RWPE2 (cell line): ENCODE results near the gene NHS.

Experiments
- ATAC-seq: fragments of 200-7000 bp; cut with Tn5 transposase; 3 replicates; pipeline ENCODE4 v1.9.1; 2021; ENCODE audit warnings: low read depth
- DNase-seq: peaks from one replicate; pipeline ENCODE4 v3.0.0-alpha.2; 2020; ENCODE audit warnings: low spot score
- H3K27ac ChIP-seq: fragments of 450-650 bp; 2 replicates; pipeline ENCODE4 v1.5.1; 2017; ENCODE audit warnings: mild to moderate bottlenecking; ENCODE audit not compliant: poor library complexity, severe bottlenecking
- H3K27me3 ChIP-seq: fragments of 250-450 bp; sonication (Bioruptor Pico); 2 replicates; pipeline ENCODE4 v1.5.1; 2021; ENCODE audit warnings: mild to moderate bottlenecking, moderate library complexity; ENCODE audit not compliant: insufficient read depth, poor library complexity, severe bottlenecking
- H3K36me3 ChIP-seq: fragments of 250-450 bp; sonication (Bioruptor Pico); 2 replicates; pipeline ENCODE4 v1.5.1; 2020; ENCODE audit warnings: low read depth, mild to moderate bottlenecking, moderate library complexity
- H3K4me1 ChIP-seq: fragments of 250-450 bp; sonication (Bioruptor Pico); 2 replicates; pipeline ENCODE4 v1.5.1; 2021; ENCODE audit warnings: mild to moderate bottlenecking, moderate library complexity; ENCODE audit not compliant: insufficient read depth, poor library complexity, severe bottlenecking
- H3K4me3 ChIP-seq: fragments of 250-450 bp; sonication (Bioruptor Pico); 2 replicates; pipeline ENCODE4 v1.5.1; 2021; ENCODE audit warnings: mild to moderate bottlenecking, moderate library complexity; ENCODE audit not compliant: severe bottlenecking
- H3K9me3 ChIP-seq: fragments of 250-450 bp; sonication (Bioruptor Pico); 2 replicates; pipeline ENCODE4 v1.5.1; 2021; ENCODE audit warnings: mild to moderate bottlenecking, moderate library complexity; ENCODE audit not compliant: severe bottlenecking
- TF ChIP-seq, protein P1 (sequence below): fragments of 450-650 bp; IDR thresholded peaks from one replicate; pipeline ENCODE4 v1.5.1; 2017; ENCODE audit warnings: mild to moderate bottlenecking, moderate library complexity; ENCODE audit not compliant: poor library complexity, severe bottlenecking

The NHS gene

DNA sequence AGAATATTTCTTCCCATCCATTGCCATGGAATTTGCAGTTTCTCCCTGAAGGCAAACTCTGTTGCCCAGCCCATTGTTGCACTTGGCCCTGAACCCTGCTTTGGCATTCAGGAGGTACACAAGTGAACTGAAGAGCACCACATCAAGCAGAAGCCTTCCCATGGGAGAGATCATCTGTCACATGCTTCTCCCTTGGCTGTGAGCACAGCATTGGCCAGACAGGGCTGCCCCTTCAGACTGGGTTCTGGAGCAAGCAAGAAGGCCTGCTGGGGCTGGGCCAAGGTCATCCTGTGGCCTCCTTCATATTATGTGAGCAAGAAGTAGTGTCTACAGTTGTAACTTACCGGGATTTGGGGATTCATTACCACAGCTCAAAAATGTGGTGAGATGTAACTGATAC, 385.0 kb downstream of the NHS start:
- Histone ChIP-seq H3K27me3 (no peaks in the 10 kb centered on the region), H3K27ac (no peak overlapping the region), H3K9me3 (no peaks in the 10 kb centered on the region), H3K4me3 (no peak overlapping the region), H3K36me3 (no peaks in the 10 kb centered on the region), H3K4me1 (no peaks in the 10 kb centered on the region)
- ATAC-seq (no peak), DNase-seq (no peak)
- TF ChIP-seq, protein P1, sequence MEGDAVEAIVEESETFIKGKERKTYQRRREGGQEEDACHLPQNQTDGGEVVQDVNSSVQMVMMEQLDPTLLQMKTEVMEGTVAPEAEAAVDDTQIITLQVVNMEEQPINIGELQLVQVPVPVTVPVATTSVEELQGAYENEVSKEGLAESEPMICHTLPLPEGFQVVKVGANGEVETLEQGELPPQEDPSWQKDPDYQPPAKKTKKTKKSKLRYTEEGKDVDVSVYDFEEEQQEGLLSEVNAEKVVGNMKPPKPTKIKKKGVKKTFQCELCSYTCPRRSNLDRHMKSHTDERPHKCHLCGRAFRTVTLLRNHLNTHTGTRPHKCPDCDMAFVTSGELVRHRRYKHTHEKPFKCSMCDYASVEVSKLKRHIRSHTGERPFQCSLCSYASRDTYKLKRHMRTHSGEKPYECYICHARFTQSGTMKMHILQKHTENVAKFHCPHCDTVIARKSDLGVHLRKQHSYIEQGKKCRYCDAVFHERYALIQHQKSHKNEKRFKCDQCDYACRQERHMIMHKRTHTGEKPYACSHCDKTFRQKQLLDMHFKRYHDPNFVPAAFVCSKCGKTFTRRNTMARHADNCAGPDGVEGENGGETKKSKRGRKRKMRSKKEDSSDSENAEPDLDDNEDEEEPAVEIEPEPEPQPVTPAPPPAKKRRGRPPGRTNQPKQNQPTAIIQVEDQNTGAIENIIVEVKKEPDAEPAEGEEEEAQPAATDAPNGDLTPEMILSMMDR: no peak

GRCh38 chrX:17767734-17768133, 392.7 kb downstream of the NHS start:
- no peaks in the 10 kb centered on the region for H3K27me3 ChIP-seq
- no peaks in the 10 kb centered on the region for H3K4me1 ChIP-seq
- no peak overlapping the region for H3K4me3 ChIP-seq
- TF ChIP-seq, protein P1: no peak
- H3K9me3 ChIP-seq: no peaks in the 10 kb centered on the region
- H3K36me3 ChIP-seq: no peaks in the 10 kb centered on the region
- ATAC-seq (no peak), DNase-seq (no peak)
- no peak overlapping the region for H3K27ac ChIP-seq

DNA sequence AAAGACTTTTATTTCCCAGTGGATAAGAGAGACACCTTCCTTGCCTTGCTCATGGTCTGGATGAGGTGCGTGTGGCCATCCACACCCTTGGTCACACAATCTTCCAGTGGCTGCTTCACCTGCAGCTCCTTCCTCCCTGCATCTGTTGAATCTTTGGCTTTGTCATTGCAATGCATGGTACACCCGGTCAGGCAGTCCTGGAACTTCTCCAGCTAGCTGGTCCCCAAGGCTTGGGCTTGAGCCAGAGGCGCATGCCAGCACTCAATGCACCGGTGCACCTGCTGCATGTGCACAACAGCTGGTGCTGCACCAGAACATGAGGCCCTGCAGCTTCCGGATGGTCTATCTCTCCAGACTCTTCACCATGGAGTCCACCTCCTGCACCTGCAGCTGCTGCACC, 394.0 kb downstream of the NHS start:
- no peaks in the 10 kb centered on the region for H3K9me3 ChIP-seq
- TF ChIP-seq, protein P1: no peak

GRCh38 chrX:17769701-17770269, 394.8 kb downstream of the NHS start:
- TF ChIP-seq, protein P1: no peak
- H3K4me1 ChIP-seq: no peaks in the 10 kb centered on the region
- no peaks in the 10 kb centered on the region for H3K9me3 ChIP-seq
- no peaks in the 10 kb centered on the region for H3K36me3 ChIP-seq
- no peaks in the 10 kb centered on the region for H3K27me3 ChIP-seq
- no peak overlapping the region for H3K4me3 ChIP-seq
- ATAC-seq: no peak
- no peak for DNase-seq
- no peak overlapping the region for H3K27ac ChIP-seq

More for the DNA sequence above, 394.0 kb downstream of the NHS start:
- Histone ChIP-seq H3K4me1 (no peaks in the 10 kb centered on the region), H3K4me3 (no peak overlapping the region), H3K27me3 (no peaks in the 10 kb centered on the region), H3K27ac (no peak overlapping the region), H3K36me3 (no peaks in the 10 kb centered on the region)
- DNase-seq (no peak), ATAC-seq (no peak)

- Histone ChIP-seq H3K9me3 (no peaks in the 10 kb centered on the region), H3K27ac (no peak overlapping the region), H3K4me3 (no peak overlapping the region), H3K27me3 (no peaks in the 10 kb centered on the region), H3K36me3 (no peaks in the 10 kb centered on the region), H3K4me1 (no peaks in the 10 kb centered on the region)
- DNase-seq (no peak), ATAC-seq (no peak)
- TF ChIP-seq, protein P1: no peak
Observed at GRCh38 chrX:17773221-17773876, 398.3 kb downstream of the NHS start.
